ENCODE data around the gene DDT.
A peak's percentile ranks its signal among the peaks of the same experiment; 100 is the strongest.
"Not testable (repeated sequence)": the region's sequence is repeated elsewhere in the genome, so short reads cannot be mapped to it uniquely, and the experiment has no call there.

The DDT gene

GRCh38 chr22:23939017-23939357 lies 35.3 kb downstream of the DDT start:
- TF ChIP-seq GATA1 (IDR thresholded peaks at IDR 0.05; ENCODE audit: low read depth, low read length), result no peak
- no peak for TF ChIP-seq POLR2A (IDR thresholded peaks at IDR 0.05; ENCODE audit: low read length)
- DNase-seq, result no peak

GRCh38 chr22:23938328-23939016 lies 35.8 kb downstream of the DDT start:
- DNase-seq, result no peak
- no peak for TF ChIP-seq POLR2A (IDR thresholded peaks at IDR 0.05; ENCODE audit: low read length)
- TF ChIP-seq GATA1 (IDR thresholded peaks at IDR 0.05; ENCODE audit: low read depth, low read length), result no peak

GRCh38 chr22:23926561-23926960 lies 47.7 kb downstream of the DDT start:
- TF ChIP-seq GATA1 (IDR thresholded peaks at IDR 0.05; ENCODE audit: low read depth, low read length), result no peak
- no peak for TF ChIP-seq POLR2A (IDR thresholded peaks at IDR 0.05; ENCODE audit: low read length)
- DNase-seq, result no peak

- DNase-seq, result peak; percentile 19 to 33
- no peak for TF ChIP-seq GATA1 (IDR thresholded peaks at IDR 0.05; ENCODE audit: low read depth, low read length)
- no peak for TF ChIP-seq POLR2A (IDR thresholded peaks at IDR 0.05; ENCODE audit: low read length)
Measured at GRCh38 chr22:23925020-23925606, 49.1 kb downstream of the DDT start.

- no peak for DNase-seq
- no peak for TF ChIP-seq GATA1 (IDR thresholded peaks at IDR 0.05; ENCODE audit: low read depth, low read length)
- TF ChIP-seq POLR2A (IDR thresholded peaks at IDR 0.05; ENCODE audit: low read length), result no peak
Measured at GRCh38 chr22:23922921-23923320, 51.3 kb downstream of the DDT start.

- not testable (repeated sequence) for DNase-seq
Measured at GRCh38 chr22:23921586-23922201, 52.5 kb downstream of the DDT start.
